ENCODE measurements around the gene EPHA2. TPM values are rescaled to one million over a fixed set of nuclear protein-coding genes. Genes with fewer than 3 reads are reported as not detected.

EPHA2 gene
- total and polyA plus RNA-seq, 4 donors, result 2.9 to 11.1 (median 6.8) TPM

DNA sequence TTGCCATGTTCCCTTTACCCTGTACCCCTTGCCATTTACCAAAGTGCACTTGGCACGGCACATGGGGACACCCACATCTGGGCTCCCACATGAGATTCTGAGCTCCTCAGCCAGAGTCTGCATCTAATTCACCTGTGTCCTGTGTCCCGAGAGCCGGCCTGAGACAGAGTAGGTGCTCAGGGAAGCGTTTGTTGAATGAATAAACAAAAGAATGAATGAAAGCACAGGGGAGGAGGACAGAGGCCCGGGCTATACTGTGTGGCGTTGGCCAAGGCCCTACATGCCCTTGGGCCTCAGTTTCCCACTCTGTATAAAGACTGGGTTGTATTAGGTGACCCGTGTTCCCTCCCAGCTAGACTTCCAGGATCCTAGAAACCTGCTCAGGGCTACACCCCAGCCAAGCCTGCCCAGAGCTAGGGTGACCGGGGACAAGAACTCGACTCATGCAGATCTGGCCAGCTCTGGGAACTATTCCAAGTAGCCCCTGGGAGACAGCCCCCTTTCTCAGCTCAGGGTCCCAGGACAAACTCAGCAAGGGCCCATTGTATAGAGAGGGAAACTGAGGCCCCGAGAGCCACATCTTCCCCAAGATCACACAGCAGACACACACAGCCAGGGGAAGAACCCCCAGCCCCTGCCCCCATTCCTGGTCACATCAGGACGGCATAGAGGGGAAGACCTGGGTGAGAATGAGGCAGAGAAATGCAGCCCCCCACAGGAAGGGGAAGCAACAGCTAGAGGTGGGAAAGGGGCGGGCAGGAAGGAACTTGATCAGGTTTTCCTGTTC lies 6.0 kb downstream of the EPHA2 start:
- Histone ChIP-seq H3K27me3 (ENCODE audit: control insufficient read depth in 4 of 4, insufficient read depth in 4 of 4, low read length in 3 of 4) (no peaks in the 10 kb centered on the region), H3K4me1 (ENCODE audit: control insufficient read depth in 4 of 4, insufficient read depth in 4 of 4, low read length in 3 of 4) (peaks cover 13 to 54% (median 41%) of the 10 kb centered on the region in 4 donors), H3K4me3 (ENCODE audit: low read depth in 1 of 3, low read length in 3 of 3) (no peak overlapping the region), H3K27ac (ENCODE audit: low read depth in 1 of 2, low read length in 2 of 2) (peak overlapping the region in 1 of 2 donors; percentile 4), H3K9me3 (ENCODE audit: control insufficient read depth in 4 of 4, low read length in 3 of 4) (no peaks in the 10 kb centered on the region), H3K36me3 (ENCODE audit: control insufficient read depth in 4 of 4, insufficient read depth in 3 of 4, low read depth in 1 of 4, low read length in 3 of 4) (peaks cover 6 to 29% (median 9%) of the 10 kb centered on the region in 4 donors), H3K9ac (ENCODE audit: low read depth in 1 of 2, low read length in 2 of 2) (no peak overlapping the region)
- DNase-seq (ENCODE audit: low spot score), result no peak
- TF ChIP-seq, protein P1, sequence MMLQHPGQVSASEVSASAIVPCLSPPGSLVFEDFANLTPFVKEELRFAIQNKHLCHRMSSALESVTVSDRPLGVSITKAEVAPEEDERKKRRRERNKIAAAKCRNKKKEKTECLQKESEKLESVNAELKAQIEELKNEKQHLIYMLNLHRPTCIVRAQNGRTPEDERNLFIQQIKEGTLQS (IDR thresholded peaks at IDR 0.05), result no peak
- TF ChIP-seq RXRA (IDR thresholded peaks at IDR 0.05) (no peak), HNF4G (IDR thresholded peaks at IDR 0.05) (no peak), YY1 (IDR thresholded peaks at IDR 0.05) (no peak), FOXA2 (IDR thresholded peaks at IDR 0.05) (no peak), HNF4A (conservative IDR thresholded peaks at IDR 0.05) (no peak), EGR1 (IDR thresholded peaks at IDR 0.05; ENCODE audit: low read depth in 2 of 2) (no peak), TAF1 (conservative IDR thresholded peaks at IDR 0.05) (no peak), JUND (IDR thresholded peaks at IDR 0.05) (no peak), NR2F2 (IDR thresholded peaks at IDR 0.05) (no peak), GABPA (IDR thresholded peaks at IDR 0.05 in 1 of 2, conservative IDR thresholded peaks at IDR 0.05 in 1 of 2) (no peak), SP1 (IDR thresholded peaks at IDR 0.05) (no peak)
- TF ChIP-seq, protein P2, sequence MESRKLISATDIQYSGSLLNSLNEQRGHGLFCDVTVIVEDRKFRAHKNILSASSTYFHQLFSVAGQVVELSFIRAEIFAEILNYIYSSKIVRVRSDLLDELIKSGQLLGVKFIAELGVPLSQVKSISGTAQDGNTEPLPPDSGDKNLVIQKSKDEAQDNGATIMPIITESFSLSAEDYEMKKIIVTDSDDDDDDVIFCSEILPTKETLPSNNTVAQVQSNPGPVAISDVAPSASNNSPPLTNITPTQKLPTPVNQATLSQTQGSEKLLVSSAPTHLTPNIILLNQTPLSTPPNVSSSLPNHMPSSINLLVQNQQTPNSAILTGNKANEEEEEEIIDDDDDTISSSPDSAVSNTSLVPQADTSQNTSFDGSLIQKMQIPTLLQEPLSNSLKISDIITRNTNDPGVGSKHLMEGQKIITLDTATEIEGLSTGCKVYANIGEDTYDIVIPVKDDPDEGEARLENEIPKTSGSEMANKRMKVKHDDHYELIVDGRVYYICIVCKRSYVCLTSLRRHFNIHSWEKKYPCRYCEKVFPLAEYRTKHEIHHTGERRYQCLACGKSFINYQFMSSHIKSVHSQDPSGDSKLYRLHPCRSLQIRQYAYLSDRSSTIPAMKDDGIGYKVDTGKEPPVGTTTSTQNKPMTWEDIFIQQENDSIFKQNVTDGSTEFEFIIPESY (IDR thresholded peaks at IDR 0.05), result no peak
- TF ChIP-seq, protein P3, sequence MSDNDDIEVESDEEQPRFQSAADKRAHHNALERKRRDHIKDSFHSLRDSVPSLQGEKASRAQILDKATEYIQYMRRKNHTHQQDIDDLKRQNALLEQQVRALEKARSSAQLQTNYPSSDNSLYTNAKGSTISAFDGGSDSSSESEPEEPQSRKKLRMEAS (IDR thresholded peaks at IDR 0.05), result no peak
- TF ChIP-seq, protein P4, sequence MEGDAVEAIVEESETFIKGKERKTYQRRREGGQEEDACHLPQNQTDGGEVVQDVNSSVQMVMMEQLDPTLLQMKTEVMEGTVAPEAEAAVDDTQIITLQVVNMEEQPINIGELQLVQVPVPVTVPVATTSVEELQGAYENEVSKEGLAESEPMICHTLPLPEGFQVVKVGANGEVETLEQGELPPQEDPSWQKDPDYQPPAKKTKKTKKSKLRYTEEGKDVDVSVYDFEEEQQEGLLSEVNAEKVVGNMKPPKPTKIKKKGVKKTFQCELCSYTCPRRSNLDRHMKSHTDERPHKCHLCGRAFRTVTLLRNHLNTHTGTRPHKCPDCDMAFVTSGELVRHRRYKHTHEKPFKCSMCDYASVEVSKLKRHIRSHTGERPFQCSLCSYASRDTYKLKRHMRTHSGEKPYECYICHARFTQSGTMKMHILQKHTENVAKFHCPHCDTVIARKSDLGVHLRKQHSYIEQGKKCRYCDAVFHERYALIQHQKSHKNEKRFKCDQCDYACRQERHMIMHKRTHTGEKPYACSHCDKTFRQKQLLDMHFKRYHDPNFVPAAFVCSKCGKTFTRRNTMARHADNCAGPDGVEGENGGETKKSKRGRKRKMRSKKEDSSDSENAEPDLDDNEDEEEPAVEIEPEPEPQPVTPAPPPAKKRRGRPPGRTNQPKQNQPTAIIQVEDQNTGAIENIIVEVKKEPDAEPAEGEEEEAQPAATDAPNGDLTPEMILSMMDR (IDR thresholded peaks at IDR 0.05; ENCODE audit: low read depth, low read length, missing input control), result no peak
- TF ChIP-seq, protein P5, sequence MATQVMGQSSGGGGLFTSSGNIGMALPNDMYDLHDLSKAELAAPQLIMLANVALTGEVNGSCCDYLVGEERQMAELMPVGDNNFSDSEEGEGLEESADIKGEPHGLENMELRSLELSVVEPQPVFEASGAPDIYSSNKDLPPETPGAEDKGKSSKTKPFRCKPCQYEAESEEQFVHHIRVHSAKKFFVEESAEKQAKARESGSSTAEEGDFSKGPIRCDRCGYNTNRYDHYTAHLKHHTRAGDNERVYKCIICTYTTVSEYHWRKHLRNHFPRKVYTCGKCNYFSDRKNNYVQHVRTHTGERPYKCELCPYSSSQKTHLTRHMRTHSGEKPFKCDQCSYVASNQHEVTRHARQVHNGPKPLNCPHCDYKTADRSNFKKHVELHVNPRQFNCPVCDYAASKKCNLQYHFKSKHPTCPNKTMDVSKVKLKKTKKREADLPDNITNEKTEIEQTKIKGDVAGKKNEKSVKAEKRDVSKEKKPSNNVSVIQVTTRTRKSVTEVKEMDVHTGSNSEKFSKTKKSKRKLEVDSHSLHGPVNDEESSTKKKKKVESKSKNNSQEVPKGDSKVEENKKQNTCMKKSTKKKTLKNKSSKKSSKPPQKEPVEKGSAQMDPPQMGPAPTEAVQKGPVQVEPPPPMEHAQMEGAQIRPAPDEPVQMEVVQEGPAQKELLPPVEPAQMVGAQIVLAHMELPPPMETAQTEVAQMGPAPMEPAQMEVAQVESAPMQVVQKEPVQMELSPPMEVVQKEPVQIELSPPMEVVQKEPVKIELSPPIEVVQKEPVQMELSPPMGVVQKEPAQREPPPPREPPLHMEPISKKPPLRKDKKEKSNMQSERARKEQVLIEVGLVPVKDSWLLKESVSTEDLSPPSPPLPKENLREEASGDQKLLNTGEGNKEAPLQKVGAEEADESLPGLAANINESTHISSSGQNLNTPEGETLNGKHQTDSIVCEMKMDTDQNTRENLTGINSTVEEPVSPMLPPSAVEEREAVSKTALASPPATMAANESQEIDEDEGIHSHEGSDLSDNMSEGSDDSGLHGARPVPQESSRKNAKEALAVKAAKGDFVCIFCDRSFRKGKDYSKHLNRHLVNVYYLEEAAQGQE (IDR thresholded peaks at IDR 0.05), result no peak
- WGBS, result 86% methylated on average over 12 of the region's 12 CpGs

Measured in liver (tissue), 9 donors.